ENCODE results near the gene FDXR. TPM values are rescaled to one million over a fixed set of nuclear protein-coding genes. Genes with fewer than 3 reads are reported as not detected.
A peak's percentile ranks its signal among the peaks of the same experiment; 100 is the strongest.
"Not testable (repeated sequence)": the region's sequence is repeated elsewhere in the genome, so short reads cannot be mapped to it uniquely, and the experiment has no call there.

Gene FDXR, protein sequence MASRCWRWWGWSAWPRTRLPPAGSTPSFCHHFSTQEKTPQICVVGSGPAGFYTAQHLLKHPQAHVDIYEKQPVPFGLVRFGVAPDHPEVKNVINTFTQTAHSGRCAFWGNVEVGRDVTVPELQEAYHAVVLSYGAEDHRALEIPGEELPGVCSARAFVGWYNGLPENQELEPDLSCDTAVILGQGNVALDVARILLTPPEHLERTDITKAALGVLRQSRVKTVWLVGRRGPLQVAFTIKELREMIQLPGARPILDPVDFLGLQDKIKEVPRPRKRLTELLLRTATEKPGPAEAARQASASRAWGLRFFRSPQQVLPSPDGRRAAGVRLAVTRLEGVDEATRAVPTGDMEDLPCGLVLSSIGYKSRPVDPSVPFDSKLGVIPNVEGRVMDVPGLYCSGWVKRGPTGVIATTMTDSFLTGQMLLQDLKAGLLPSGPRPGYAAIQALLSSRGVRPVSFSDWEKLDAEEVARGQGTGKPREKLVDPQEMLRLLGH
- 8.4 and 15.6 TPM in 2 replicates for total RNA-seq (2014; rRNA removed; shearing (Covaris generic); ENCODE audit: low replicate concordance)

DNA sequence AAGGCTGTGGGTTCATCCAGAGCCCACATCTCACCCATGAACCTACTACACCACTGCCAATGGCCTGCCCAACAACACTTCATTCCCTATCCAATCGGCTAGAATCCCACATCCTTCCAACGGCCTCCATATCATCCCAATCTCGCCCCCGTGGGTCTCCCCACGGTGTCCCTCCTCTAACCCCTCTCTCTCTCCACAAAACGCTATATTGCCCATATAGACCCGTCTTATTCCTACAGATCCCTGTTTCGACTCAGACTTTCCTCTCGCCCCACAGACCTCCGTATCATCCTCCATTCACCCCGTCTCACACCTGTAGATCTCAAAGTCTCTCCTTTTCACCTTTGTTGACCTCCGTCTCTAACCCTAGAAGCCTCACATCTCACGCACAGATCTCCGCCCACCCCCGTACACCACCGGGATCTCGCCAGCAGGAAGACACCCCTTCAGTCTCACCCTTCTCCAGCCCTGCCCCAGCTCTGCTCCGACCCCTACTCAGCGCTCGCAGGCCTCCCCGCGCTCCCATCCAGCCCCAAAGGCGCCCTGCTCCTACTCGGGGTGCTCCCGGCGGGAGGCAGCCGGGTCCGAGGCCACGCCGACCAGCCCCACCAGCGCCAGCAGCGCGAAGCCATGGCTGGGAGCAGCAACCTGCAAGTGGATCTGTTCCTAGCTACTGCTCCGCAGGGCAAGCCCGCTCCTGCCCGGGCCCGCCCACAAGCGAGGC lies at the start of gene FDXR:
Gene FDXR, minus strand, starts transcription at position 682 of the 724 bp plus-strand sequence. Its CDS starts 50 bp downstream, at position 632.
- Histone ChIP-seq H3K36me3 (no peaks in the 10 kb centered on the region), H3K9me3 (no peaks in the 10 kb centered on the region), H3K4me3 (peak within 1 kb of the TSS; percentile 78), H3K27me3 (no peaks in the 10 kb centered on the region)
- DNase-seq = no peak

- H3K27me3 ChIP-seq = peaks cover 43% of the 10 kb centered on the region
- H3K4me3 ChIP-seq = no peak overlapping the region
- no peaks in the 10 kb centered on the region for H3K9me3 ChIP-seq
- no peaks in the 10 kb centered on the region for H3K36me3 ChIP-seq
- DNase-seq = no peak
Measured at GRCh38 chr17:74922172-74922571, 49.4 kb upstream of the FDXR start.

GRCh38 chr17:74921769-74922168 lies 49.0 kb upstream of the FDXR start:
- no peak for DNase-seq
- H3K4me3 ChIP-seq = no peak overlapping the region
- peaks cover 40% of the 10 kb centered on the region for H3K27me3 ChIP-seq
- H3K36me3 ChIP-seq = no peaks in the 10 kb centered on the region
- no peaks in the 10 kb centered on the region for H3K9me3 ChIP-seq

DNA sequence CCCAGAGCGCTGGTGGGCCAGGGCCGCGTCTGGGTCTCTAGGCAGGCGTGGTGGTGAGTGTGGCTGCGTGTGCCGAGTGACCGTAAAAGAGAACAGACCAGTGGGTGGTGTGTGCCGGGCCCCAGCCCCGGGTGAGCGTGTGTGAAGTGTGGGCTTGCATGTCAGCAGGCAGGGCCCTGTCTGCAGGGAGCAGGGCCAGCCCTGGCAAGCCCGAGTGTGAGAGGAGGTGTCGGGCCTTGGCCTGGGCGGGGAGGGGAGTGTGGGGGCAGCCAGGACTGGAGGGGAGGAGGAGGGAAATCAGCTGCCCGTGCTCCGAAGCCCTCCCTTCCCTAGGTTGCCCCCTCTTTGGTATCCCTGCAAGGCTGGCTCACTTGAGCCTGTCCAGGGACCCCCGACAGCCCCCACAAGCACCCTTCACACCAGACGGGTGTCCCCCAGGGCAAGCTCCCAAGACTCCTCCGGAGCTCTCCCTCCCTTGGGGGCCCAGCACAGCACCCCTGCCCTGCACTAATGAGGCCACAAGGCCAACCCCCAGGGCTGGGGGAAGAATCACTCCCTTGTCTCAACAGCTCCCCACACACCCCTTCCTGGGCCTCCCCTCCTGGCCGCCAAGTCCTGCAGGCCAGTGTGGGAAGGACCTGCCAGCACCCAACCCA lies 48.4 kb upstream of the FDXR start:
- no peaks in the 10 kb centered on the region for H3K36me3 ChIP-seq
- DNase-seq = no peak
- no peak overlapping the region for H3K4me3 ChIP-seq
- peaks cover 37% of the 10 kb centered on the region for H3K27me3 ChIP-seq
- no peaks in the 10 kb centered on the region for H3K9me3 ChIP-seq

- no peak for DNase-seq
- H3K36me3 ChIP-seq = no peaks in the 10 kb centered on the region
- H3K4me3 ChIP-seq = no peak overlapping the region
- H3K27me3 ChIP-seq = peaks cover 31% of the 10 kb centered on the region
- H3K9me3 ChIP-seq = no peaks in the 10 kb centered on the region
Measured at GRCh38 chr17:74920642-74921025, 47.8 kb upstream of the FDXR start.

DNA sequence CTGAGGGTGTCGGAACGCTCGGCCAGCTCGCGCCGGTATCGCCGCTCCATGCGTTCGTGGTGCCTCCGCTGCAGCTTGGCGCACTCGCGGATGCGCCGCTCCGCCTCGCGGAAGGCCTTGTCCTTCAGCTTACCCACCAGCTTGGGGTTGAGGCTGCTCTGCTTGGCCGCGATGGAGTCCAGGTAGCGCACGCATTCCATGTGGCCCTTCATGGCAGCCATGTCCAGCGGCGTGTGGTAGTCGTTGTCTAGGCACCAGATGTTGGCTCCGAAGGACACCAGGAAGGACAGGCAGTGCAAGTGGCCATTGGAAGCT lies 47.5 kb upstream of the FDXR start:
- no peak for DNase-seq
- H3K9me3 ChIP-seq = no peaks in the 10 kb centered on the region
- H3K4me3 ChIP-seq = no peak overlapping the region
- H3K27me3 ChIP-seq = peaks cover 28% of the 10 kb centered on the region
- no peaks in the 10 kb centered on the region for H3K36me3 ChIP-seq

GRCh38 chr17:74919440-74920305 lies 46.9 kb upstream of the FDXR start:
- peak; percentile 36 for DNase-seq
- Histone ChIP-seq H3K36me3 (no peaks in the 10 kb centered on the region), H3K4me3 (no peak overlapping the region), H3K9me3 (no peaks in the 10 kb centered on the region), H3K27me3 (peaks cover 22% of the 10 kb centered on the region)

DNA sequence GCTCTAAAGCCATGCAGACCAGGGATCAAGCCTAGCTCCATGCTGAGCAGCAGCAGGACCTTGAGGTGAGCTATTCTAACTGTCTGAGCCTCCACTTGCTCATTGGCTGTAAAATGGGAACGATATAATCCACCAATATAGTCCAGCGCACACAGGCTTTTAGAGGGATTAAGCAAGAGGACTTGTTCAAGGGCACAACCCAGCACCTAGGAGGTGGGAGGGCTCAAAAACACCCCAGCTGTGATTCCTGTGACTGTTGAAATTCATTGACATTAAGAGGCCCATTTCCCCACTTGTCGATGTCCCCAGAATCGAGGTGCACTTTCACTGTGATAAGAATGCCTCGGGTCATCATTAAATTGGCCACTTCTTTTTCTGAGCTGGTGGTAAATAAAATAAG lies 46.1 kb upstream of the FDXR start:
- no peak for DNase-seq
- Histone ChIP-seq H3K36me3 (no peaks in the 10 kb centered on the region), H3K9me3 (no peaks in the 10 kb centered on the region), H3K4me3 (no peak overlapping the region), H3K27me3 (peaks cover 14% of the 10 kb centered on the region)

DNA sequence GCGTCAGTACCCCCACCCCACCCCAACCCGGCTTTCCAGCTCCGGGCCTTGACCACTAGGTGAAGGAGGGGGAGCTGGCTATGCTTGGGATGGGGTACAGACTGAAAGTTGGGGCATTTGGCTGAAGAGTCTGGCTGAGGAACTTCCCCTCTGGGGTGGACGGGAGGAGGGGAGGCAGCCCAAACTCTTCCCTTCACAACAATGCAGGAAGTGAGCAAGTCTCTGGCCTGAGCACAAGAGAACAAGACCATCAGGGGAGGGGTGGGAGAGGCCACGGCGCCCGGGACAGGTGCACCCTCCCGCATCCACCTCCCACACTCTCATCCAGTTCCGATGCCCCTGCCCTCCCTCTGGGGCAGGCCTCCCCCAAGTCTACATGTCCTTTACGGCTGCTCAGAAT lies 44.6 kb upstream of the FDXR start:
- H3K27me3 ChIP-seq = peaks cover 2% of the 10 kb centered on the region
- no peaks in the 10 kb centered on the region for H3K9me3 ChIP-seq
- no peak overlapping the region for H3K4me3 ChIP-seq
- no peak for DNase-seq
- H3K36me3 ChIP-seq = no peaks in the 10 kb centered on the region

GRCh38 chr17:74916851-74917199 lies 44.0 kb upstream of the FDXR start:
- Histone ChIP-seq H3K9me3 (no peaks in the 10 kb centered on the region), H3K27me3 (no peaks in the 10 kb centered on the region), H3K36me3 (no peaks in the 10 kb centered on the region), H3K4me3 (no peak overlapping the region)
- DNase-seq = no peak

- no peak overlapping the region for H3K4me3 ChIP-seq
- no peaks in the 10 kb centered on the region for H3K9me3 ChIP-seq
- no peak for DNase-seq
- H3K27me3 ChIP-seq = no peaks in the 10 kb centered on the region
- no peaks in the 10 kb centered on the region for H3K36me3 ChIP-seq
Measured at GRCh38 chr17:74916136-74916850, 43.5 kb upstream of the FDXR start.

DNA sequence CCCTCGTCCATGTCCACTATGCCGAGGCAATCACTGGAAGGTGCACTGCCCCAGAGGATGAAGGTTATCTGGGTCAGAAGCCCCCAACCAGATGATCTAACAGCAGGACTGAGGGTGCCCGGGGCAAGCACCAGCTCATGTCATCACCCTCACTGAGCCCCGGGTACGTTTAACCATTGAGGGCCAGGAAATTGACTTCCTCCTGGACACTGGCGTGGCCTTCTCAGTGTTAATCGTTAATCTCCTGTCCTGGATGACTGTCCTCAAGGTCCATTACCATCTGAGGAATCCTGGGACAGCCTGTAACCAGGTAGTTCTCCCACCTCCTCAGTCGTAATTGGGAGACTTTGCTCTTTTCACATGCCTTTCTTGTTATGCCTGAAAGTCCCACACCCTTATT lies 38.6 kb upstream of the FDXR start:
- H3K4me3 ChIP-seq = not testable (repeated sequence)

GRCh38 chr17:74909097-74909496 lies 36.3 kb upstream of the FDXR start:
- H3K9me3 ChIP-seq, H3K27me3 ChIP-seq, DNase-seq, H3K36me3 ChIP-seq, H3K4me3 ChIP-seq: not testable (repeated sequence)

More for the DNA sequence above, 38.6 kb upstream of the FDXR start:
- not testable (repeated sequence) for H3K9me3 ChIP-seq, DNase-seq, H3K27me3 ChIP-seq, H3K36me3 ChIP-seq

GRCh38 chr17:74907012-74907411 lies 34.2 kb upstream of the FDXR start:
- H3K4me3 ChIP-seq = no peak overlapping the region
- DNase-seq = no peak
- H3K27me3 ChIP-seq = peaks cover 4% of the 10 kb centered on the region; the same call in 1 of the 2 replicates
- no peaks in the 10 kb centered on the region for H3K36me3 ChIP-seq
- peaks cover 4% of the 10 kb centered on the region; the same call in 1 of the 2 replicates for H3K9me3 ChIP-seq

GRCh38 chr17:74906214-74906793 lies 33.5 kb upstream of the FDXR start:
- not testable (repeated sequence) for H3K4me3 ChIP-seq, H3K36me3 ChIP-seq, H3K9me3 ChIP-seq, H3K27me3 ChIP-seq
- DNase-seq = peak; percentile 26
